Measurements from ENCODE around the gene FAM153A. TPM values are rescaled to one million over a fixed set of nuclear protein-coding genes. Genes with fewer than 3 reads are reported as not detected.

The FAM153A gene
- not detected in 5 replicates for total RNA-seq (2022; extraction: Qiagen RNA extraction; ENCODE audit: low read depth)

GRCh38 chr5:177782792-177783633, at the start of gene FAM153A:
FAM153A (minus strand) TSS chr5:177782899.

Other genes starting within 250 kb of the FAM153A start
- gene FAM193B, start 228.3 kb downstream of the FAM153A start, total RNA-seq (2022; extraction: Qiagen RNA extraction; ENCODE audit: low read depth), result 16.2 to 38.0 TPM (median 33.9 TPM) in 5 replicates
- 267 to 288 TPM (median 273 TPM) in 5 replicates for gene TMED9, start 190.7 kb downstream of the FAM153A start, total RNA-seq (2022; extraction: Qiagen RNA extraction; ENCODE audit: low read depth)
- 11.6 to 29.9 TPM (median 27.6 TPM) in 5 replicates for gene B4GALT7, start 182.8 kb downstream of the FAM153A start, total RNA-seq (2022; extraction: Qiagen RNA extraction; ENCODE audit: low read depth)
- gene PROP1, start 213.3 kb upstream of the FAM153A start, total RNA-seq (2022; extraction: Qiagen RNA extraction; ENCODE audit: low read depth), result 0.19 TPM in 1 of 5 replicates, not detected in the others